H1 (cell line): ENCODE data around the gene EEF1G. TPM values are rescaled to one million over a fixed set of nuclear protein-coding genes. Genes with fewer than 3 reads are reported as not detected.

Experiments
- CTCF ChIA-PET: fragments of 300-600 bp; sonication (Branson Sonifier 250); formaldehyde crosslinking; loops from one replicate; lab custom pipeline; 2021; ENCODE audit not compliant: partially characterized antibody; lab: Charles Lee
- POLR2A ChIA-PET: fragments of 300-600 bp; sonication (Branson Sonifier 250); formaldehyde crosslinking; loops from one replicate; lab custom pipeline; 2021; ENCODE audit warnings: inconsistent platforms; ENCODE audit not compliant: partially characterized antibody; lab: Charles Lee
- DNase-seq, 2 experiments: peaks; one replicate each; pipeline versions ENCODE4 v3.0.0 to v3.0.0-alpha.2; 2010 to 2022; ENCODE audit warnings: low spot score in 2 of 2, low read depth in 1 of 2, mixed read lengths in 1 of 2
- FAIRE-seq: peaks from 2 replicates; lab custom pipeline; 2011; peaks lifted over from hg19 to GRCh38; lab: Jason Lieb, UNC
- H2AFZ ChIP-seq: 2 replicates; pipeline ENCODE4 v1.8.1; 2012; ENCODE audit warnings: low read length, inconsistent platforms
- H2AK5ac ChIP-seq: 2 replicates; pipeline ENCODE4 v1.6.1; 2013; ENCODE audit warnings: low read depth, low read length
- H2BK120ac ChIP-seq: replicated peaks from 2 replicates; pipeline ENCODE3; 2013; ENCODE audit warnings: low read depth, low read length, inconsistent platforms
- H2BK12ac ChIP-seq: 2 replicates; pipeline ENCODE4 v1.6.1; 2013; ENCODE audit warnings: low read depth, low read length
- H2BK15ac ChIP-seq: 2 replicates; pipeline ENCODE4 v1.6.1; 2013; ENCODE audit warnings: low read length
- H2BK20ac ChIP-seq: 2 replicates; pipeline ENCODE4 v1.6.1; 2013; ENCODE audit warnings: low read length
- H2BK5ac ChIP-seq: 2 replicates; pipeline ENCODE4 v1.6.1; 2013; ENCODE audit warnings: low read depth, low read length
- H3K14ac ChIP-seq: 2 replicates; pipeline ENCODE4 v1.6.1; 2013; ENCODE audit warnings: inconsistent platforms; ENCODE audit not compliant: insufficient read length
- H3K18ac ChIP-seq: 2 replicates; pipeline ENCODE4 v1.6.1; 2013; ENCODE audit warnings: low read length; ENCODE audit errors: extremely low read depth
- H3K23ac ChIP-seq: 2 replicates; pipeline ENCODE4 v1.6.1; 2013; ENCODE audit warnings: inconsistent platforms; ENCODE audit not compliant: insufficient read length
- H3K23me2 ChIP-seq: 2 replicates; pipeline ENCODE4 v1.6.1; 2013; ENCODE audit warnings: low read depth, low read length
- H3K27ac ChIP-seq: 2 replicates; pipeline ENCODE4 v1.6.1; 2011; ENCODE audit warnings: low read depth, low read length, inconsistent platforms
- H3K27me3 ChIP-seq, 4 experiments: replicated peaks in 1 of 4; 1 replicate in 1 of 4; 2 replicates in 3 of 4; pipeline versions ENCODE4 v1.6.1 to v1.8.1; 2011 to 2013; ENCODE audit warnings: low read length in 3 of 4, mild to moderate bottlenecking in 3 of 4, inconsistent platforms in 2 of 4, mixed read lengths in 2 of 4, moderate library complexity in 1 of 4; ENCODE audit not compliant: control insufficient read depth in 3 of 4, insufficient read depth in 3 of 4; ENCODE audit errors: extremely low read depth in 1 of 4
- H3K36me3 ChIP-seq, 4 experiments: 2 replicates each; pipeline versions ENCODE4 v1.6.1 to v1.8.1; 2011 to 2013; ENCODE audit warnings: mild to moderate bottlenecking in 4 of 4, low read length in 3 of 4, moderate library complexity in 2 of 4, control low read depth in 1 of 4, inconsistent platforms in 1 of 4; ENCODE audit not compliant: insufficient read depth in 4 of 4, control insufficient read depth in 2 of 4
- H3K4ac ChIP-seq: replicated peaks from 2 replicates; pipeline ENCODE3; 2013; ENCODE audit warnings: low read length, low read depth, mixed read lengths, inconsistent platforms; ENCODE audit not compliant: insufficient read length
- H3K4me1 ChIP-seq, 4 experiments: replicated peaks in 1 of 4; 1 replicate in 1 of 4; 2 replicates in 3 of 4; pipeline versions ENCODE4 v1.6.1 to v1.8.1; 2011 to 2013; ENCODE audit warnings: low read length in 3 of 4, inconsistent platforms in 2 of 4, mixed read lengths in 1 of 4; ENCODE audit not compliant: insufficient read depth in 4 of 4, control insufficient read depth in 3 of 4
- H3K4me2 ChIP-seq, 2 experiments: 2 replicates each; pipeline versions ENCODE4 v1.6.1 to v1.8.1; 2011 to 2013; ENCODE audit warnings: low read depth in 2 of 2, low read length in 2 of 2, control low read depth in 1 of 2, inconsistent platforms in 1 of 2, mild to moderate bottlenecking in 1 of 2; ENCODE audit not compliant: insufficient read depth in 1 of 2
- H3K4me3 ChIP-seq, 4 experiments: fragments of 200-600, 300-600 bp in 1 of 4; sonication (generic), shearing (Covaris generic), sonication (Bioruptor Twin) in 1 of 4; 2 replicates each; pipeline versions ENCODE4 v1.5.1 to v1.8.1; 2011 to 2016; ENCODE audit warnings: low read length in 4 of 4, low read depth in 3 of 4, control low read depth in 2 of 4, inconsistent platforms in 2 of 4, mild to moderate bottlenecking in 2 of 4, mixed read lengths in 1 of 4, moderate library complexity in 1 of 4; ENCODE audit not compliant: insufficient read depth in 2 of 4; ENCODE audit errors: extremely low read depth in 1 of 4
- H3K56ac ChIP-seq: replicated peaks from 2 replicates; pipeline ENCODE3; 2013; ENCODE audit warnings: low read depth, mild to moderate bottlenecking, mixed read lengths, low read length, inconsistent platforms; ENCODE audit not compliant: insufficient read length
- H3K79me1 ChIP-seq: 2 replicates; pipeline ENCODE4 v1.6.1; 2013; ENCODE audit warnings: low read depth, low read length, control low read depth
- H3K79me2 ChIP-seq, 2 experiments: 2 replicates each; pipeline versions ENCODE4 v1.6.1 to v1.8.1; 2012 to 2013; ENCODE audit warnings: low read length in 2 of 2, mild to moderate bottlenecking in 2 of 2, inconsistent platforms in 1 of 2; ENCODE audit not compliant: insufficient read depth in 2 of 2, control insufficient read depth in 1 of 2
- H3K9ac ChIP-seq, 4 experiments: replicated peaks in 1 of 4; 1 replicate in 1 of 4; 2 replicates in 3 of 4; pipeline versions ENCODE4 v1.6.1 to v1.8.1; 2011 to 2013; ENCODE audit warnings: low read depth in 3 of 4, low read length in 3 of 4, control low read depth in 2 of 4, mild to moderate bottlenecking in 2 of 4, moderate library complexity in 2 of 4, inconsistent platforms in 1 of 4; ENCODE audit errors: extremely low read depth in 1 of 4
- H3K9me3 ChIP-seq, 2 experiments: 2 replicates each; pipeline versions ENCODE4 v1.6.1 to v1.8.1; 2012 to 2013; ENCODE audit warnings: mild to moderate bottlenecking in 2 of 2, moderate library complexity in 2 of 2, control low read depth in 1 of 2, inconsistent platforms in 1 of 2, low read depth in 1 of 2, low read length in 1 of 2, mixed read lengths in 1 of 2; ENCODE audit not compliant: insufficient read depth in 2 of 2
- H4K20me1 ChIP-seq, 2 experiments: replicated peaks in 1 of 2; 2 replicates each; pipeline versions ENCODE3 to v1.8.1; 2011 to 2013; ENCODE audit warnings: inconsistent platforms in 2 of 2, low read length in 2 of 2, mild to moderate bottlenecking in 1 of 2; ENCODE audit not compliant: insufficient read depth in 2 of 2, control insufficient read depth in 1 of 2
- H4K5ac ChIP-seq: 2 replicates; pipeline ENCODE4 v1.6.1; 2013; ENCODE audit warnings: low read length, low read depth, mixed read lengths, inconsistent platforms; ENCODE audit not compliant: insufficient read length
- H4K8ac ChIP-seq: 2 replicates; pipeline ENCODE4 v1.8.0; 2013; ENCODE audit warnings: mild to moderate bottlenecking, moderate library complexity, low read length, inconsistent platforms; ENCODE audit not compliant: insufficient read depth; ENCODE audit errors: extremely low read depth
- H4K91ac ChIP-seq: replicated peaks from 2 replicates; pipeline ENCODE3; 2013; ENCODE audit warnings: low read length, mixed read lengths, inconsistent platforms; ENCODE audit not compliant: insufficient read length
- CBX5 ChIP-seq: fragments of 300-800, 300-1000 bp; sonication (generic); IDR thresholded peaks from 2 replicates; pipeline ENCODE4 v1.7.1; 2016; ENCODE audit warnings: antibody characterized with exemption, low read length, low read depth
- CHD1 ChIP-seq: IDR thresholded peaks from 2 replicates; pipeline ENCODE4 v1.6.1; 2012; ENCODE audit warnings: low read depth, low read length, improper control_type of control experiment
- EGR1 ChIP-seq: IDR thresholded peaks from 2 replicates; pipeline ENCODE4 v1.6.1; 2011; ENCODE audit warnings: low read depth, low read length, borderline replicate concordance
- FOSL1 ChIP-seq: IDR thresholded peaks from 2 replicates; pipeline ENCODE4 v1.6.1; 2011; ENCODE audit warnings: mild to moderate bottlenecking, low read depth, low read length, moderate library complexity; ENCODE audit not compliant: insufficient read depth
- JUND ChIP-seq: IDR thresholded peaks from 2 replicates; pipeline ENCODE4 v1.6.1; 2011; ENCODE audit warnings: mild to moderate bottlenecking, improper control_type of control experiment, low read length
- MAFK ChIP-seq: IDR thresholded peaks from 2 replicates; pipeline ENCODE4 v1.6.1; 2012; ENCODE audit warnings: low read depth, mild to moderate bottlenecking, improper control_type of control experiment, low read length
- POLR2AphosphoS5 ChIP-seq: IDR thresholded peaks from 2 replicates; pipeline ENCODE4 v1.6.1; 2011; ENCODE audit warnings: low read depth, low read length
- POU5F1 ChIP-seq: IDR thresholded peaks from 2 replicates; pipeline ENCODE4 v1.6.1; 2011; ENCODE audit warnings: low read depth, mild to moderate bottlenecking, low read length, moderate library complexity
- SIN3A ChIP-seq, 2 experiments: IDR thresholded peaks in 1 of 2; conservative IDR thresholded peaks in 1 of 2; 2 replicates each; pipeline ENCODE4 v1.6.1; 2011 to 2012; ENCODE audit warnings: low read length in 2 of 2, improper control_type of control experiment in 1 of 2, low read depth in 1 of 2, mild to moderate bottlenecking in 1 of 2
- SP4 ChIP-seq: IDR thresholded peaks from 2 replicates; pipeline ENCODE4 v1.6.1; 2012; ENCODE audit warnings: low read length, inconsistent platforms
- WGBS, 2 experiments: shearing (Covaris generic) in 1 of 2; methylation state at CpG; one replicate each; pipeline versions ENCODE4 v1.1.6 to v1.1.7; 2013 to 2015; ENCODE audit warnings: low lambda C conversion rate in 2 of 2, mixed read lengths in 2 of 2, inconsistent platforms in 1 of 2, low coverage in 1 of 2, missing lambda C conversion rate in 1 of 2; ENCODE audit not compliant: insufficient replicate concordance in 2 of 2, insufficient coverage in 1 of 2, insufficient read length in 1 of 2; ENCODE audit errors: extremely low coverage in 1 of 2, missing lambda C conversion rate in 1 of 2; 5-methylcytosine and 5-hydroxymethylcytosine counted together
- polyA plus RNA-seq, 7 experiments: library from polyadenylated mRNA; depleted of rRNA in 3 of 7; stranded (reverse) in 5 of 7; unstranded in 2 of 7; fragments of >200 nt in 5 of 7; fragments of 200-250 nt in 2 of 7; gene quantifications; 1 replicate in 5 of 7; 2 replicates in 1 of 7; 4 replicates in 1 of 7; pipeline versions ENCODE4 v1.2.1 to v1.2.3, GENCODE V29; 2011 to 2013; ENCODE audit warnings: missing spikeins in 2 of 7, mixed read lengths in 2 of 7
- total RNA-seq: library from RNA; stranded (reverse); fragmentation: NEBNext Ultra II Directional; extraction: Animal tissue kit (Norgen Biotek cat#: 25700); gene quantifications from 2 replicates; pipeline ENCODE4 v1.2.1, GENCODE V29; 2021
- TF ChIP-seq, protein P1 (sequence below): IDR thresholded peaks from 2 replicates; pipeline ENCODE4 v1.6.1; 2011; ENCODE audit warnings: low read depth, mild to moderate bottlenecking, low read length; ENCODE audit not compliant: insufficient read depth

The EEF1G gene
- total and polyA plus RNA-seq, 2 of the 8 experiments (the other 6 are each of a cell fraction or from before 2014, with no cell fraction given), result 1,627 to 1,996 TPM

GRCh38 chr11:62543680-62544444, 29.8 kb downstream of the EEF1G start:
- no peak overlapping the region for H3K4ac ChIP-seq
- no peaks in the 10 kb centered on the region for H3K9me3 ChIP-seq
- H3K79me2 ChIP-seq, result no peaks in the 10 kb centered on the region; a peak in 1 of 4 replicates
- H2BK20ac ChIP-seq, result peak overlapping the region; percentile 90; the same call in 1 of the 2 replicates
- peak overlapping the region; percentile 64 to 97; a peak in 3 of 4 replicates for H3K4me2 ChIP-seq
- H3K18ac ChIP-seq, result peak overlapping the region; percentile 1; the same call in 1 of the 2 replicates
- ChIA-PET CTCF (interaction anchor here (0.6 to 5.1 kb wide), 40 partner anchors 10 to 386 kb away, joined by 3 to 179 read pairs (median 6); partner anchors contain the start of genes C11orf98, CSKMT, EEF1G and LRRN4CL), POLR2A (interaction anchor here (0.9 to 7.5 kb wide), 11 partner anchors 9 to 140 kb away, joined by 3 to 59 read pairs (median 5); partner anchors contain the start of genes C11orf98, CSKMT, EEF1G and TUT1)
- H3K23ac ChIP-seq, result no peak overlapping the region
- 0 out of 2 replicates have a peak overlapping the region, but pooled peaks have one; percentile 92 for H2BK15ac ChIP-seq
- H3K56ac ChIP-seq, result no peak overlapping the region
- WGBS, 2 experiments, result 55% methylated on average over 22 of the region's 22 CpGs; no CpG with 5 or more reads in 1 of the 2 experiments
- no peak overlapping the region for H2BK120ac ChIP-seq
- H3K9ac ChIP-seq, result no peak overlapping the region
- no peaks in the 10 kb centered on the region for H3K79me1 ChIP-seq
- H3K23me2 ChIP-seq, result peaks cover 27% of the 10 kb centered on the region
- no peak overlapping the region for H3K14ac ChIP-seq
- no peak overlapping the region for H4K91ac ChIP-seq
- H2BK12ac ChIP-seq, result peak overlapping the region; percentile 94; the same call in 1 of the 2 replicates
- no peak overlapping the region; the same call in 1 of the 2 replicates for H4K8ac ChIP-seq
- peaks cover 8 to 14% of the 10 kb centered on the region in 2 experiments for H4K20me1 ChIP-seq
- H2AK5ac ChIP-seq, result no peak overlapping the region; the same call in 1 of the 2 replicates
- no peak overlapping the region for H4K5ac ChIP-seq
- peaks cover 34 to 60% (median 56%) of the 10 kb centered on the region in 4 experiments for H3K27me3 ChIP-seq
- peak overlapping the region in 3 of 4 experiments; percentile 5 to 73 (median 65); a peak in 3 of 8 replicates for H3K4me3 ChIP-seq
- no peak overlapping the region for H3K27ac ChIP-seq
- no peak for FAIRE-seq
- H3K4me1 ChIP-seq, result peaks cover 5 to 38% (median 23%) of the 10 kb centered on the region in 4 experiments
- no peaks in the 10 kb centered on the region for H3K36me3 ChIP-seq
- H2BK5ac ChIP-seq, result no peak overlapping the region
- no peak for DNase-seq
- H2AFZ ChIP-seq, result no peak overlapping the region
- TF ChIP-seq SIN3A (conservative IDR thresholded peaks at IDR 0.05 in 1 of 2, IDR thresholded peaks at IDR 0.05 in 1 of 2; ENCODE audit: low read depth in 1 of 2, low read length in 2 of 2) (no peak), MAFK (no peak), POU5F1 (no peak), JUND (no peak), CBX5 (no peak), FOSL1 (no peak), CHD1 (no peak), EGR1 (no peak), SP4 (no peak), POLR2AphosphoS5 (no peak)
- TF ChIP-seq, protein P1, sequence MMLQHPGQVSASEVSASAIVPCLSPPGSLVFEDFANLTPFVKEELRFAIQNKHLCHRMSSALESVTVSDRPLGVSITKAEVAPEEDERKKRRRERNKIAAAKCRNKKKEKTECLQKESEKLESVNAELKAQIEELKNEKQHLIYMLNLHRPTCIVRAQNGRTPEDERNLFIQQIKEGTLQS, result no peak
